ENCODE measurements around the gene MEIS3. TPM values are rescaled to one million over a fixed set of nuclear protein-coding genes. Genes with fewer than 3 reads are reported as not detected.
"Not testable (repeated sequence)": the region's sequence is repeated elsewhere in the genome, so short reads cannot be mapped to it uniquely, and the experiment has no call there.

Gene MEIS3
- total and polyA plus RNA-seq, 7 donors = 0.92 to 19.4 (median 11.8) TPM

DNA sequence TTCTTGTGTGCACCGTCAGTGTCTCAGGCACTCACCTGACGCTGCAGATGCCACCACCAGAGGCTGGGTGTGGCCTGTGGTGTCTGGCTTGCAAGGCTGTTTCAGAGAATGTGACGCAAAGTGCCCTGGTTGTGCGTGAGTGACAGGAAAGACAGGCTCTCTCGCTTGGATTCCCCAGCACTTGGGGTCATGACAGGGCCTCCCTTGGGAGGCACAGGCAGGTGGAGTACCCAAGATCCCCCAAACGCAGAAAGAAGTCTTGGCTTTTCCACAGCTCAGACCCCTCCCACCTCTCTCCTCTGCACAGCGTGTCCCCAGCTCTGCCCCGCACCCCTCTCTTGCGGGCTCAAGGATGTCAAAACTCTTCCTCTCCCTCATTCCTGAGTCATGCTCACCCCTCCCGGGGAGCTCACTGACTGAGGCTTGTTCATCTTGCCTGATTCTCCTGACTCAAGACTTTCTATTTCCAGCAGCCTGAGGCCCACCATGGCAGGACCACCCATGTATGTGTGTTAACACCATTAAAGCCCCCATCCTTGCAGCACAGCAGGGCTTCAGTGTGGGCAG, 49.2 kb downstream of the MEIS3 start:
- peaks cover 27 to 94% (median 47%) of the 10 kb centered on the region in 4 donors for H3K36me3 ChIP-seq
- H3K27me3 ChIP-seq = no peaks in the 10 kb centered on the region
- no peak overlapping the region for H3K4me3 ChIP-seq
- H3K27ac ChIP-seq = no peak overlapping the region
- no peaks in the 10 kb centered on the region for H3K4me1 ChIP-seq
- WGBS, 2 donors = 74 to 85% methylated on average over 10 of the region's 10 CpGs
- TF ChIP-seq POLR2AphosphoS5 (IDR thresholded peaks at IDR 0.05) (no peak), POLR2A (IDR thresholded peaks at IDR 0.05) (no peak), EP300 (IDR thresholded peaks at IDR 0.05) (no peak)
- TF ChIP-seq, protein P1, sequence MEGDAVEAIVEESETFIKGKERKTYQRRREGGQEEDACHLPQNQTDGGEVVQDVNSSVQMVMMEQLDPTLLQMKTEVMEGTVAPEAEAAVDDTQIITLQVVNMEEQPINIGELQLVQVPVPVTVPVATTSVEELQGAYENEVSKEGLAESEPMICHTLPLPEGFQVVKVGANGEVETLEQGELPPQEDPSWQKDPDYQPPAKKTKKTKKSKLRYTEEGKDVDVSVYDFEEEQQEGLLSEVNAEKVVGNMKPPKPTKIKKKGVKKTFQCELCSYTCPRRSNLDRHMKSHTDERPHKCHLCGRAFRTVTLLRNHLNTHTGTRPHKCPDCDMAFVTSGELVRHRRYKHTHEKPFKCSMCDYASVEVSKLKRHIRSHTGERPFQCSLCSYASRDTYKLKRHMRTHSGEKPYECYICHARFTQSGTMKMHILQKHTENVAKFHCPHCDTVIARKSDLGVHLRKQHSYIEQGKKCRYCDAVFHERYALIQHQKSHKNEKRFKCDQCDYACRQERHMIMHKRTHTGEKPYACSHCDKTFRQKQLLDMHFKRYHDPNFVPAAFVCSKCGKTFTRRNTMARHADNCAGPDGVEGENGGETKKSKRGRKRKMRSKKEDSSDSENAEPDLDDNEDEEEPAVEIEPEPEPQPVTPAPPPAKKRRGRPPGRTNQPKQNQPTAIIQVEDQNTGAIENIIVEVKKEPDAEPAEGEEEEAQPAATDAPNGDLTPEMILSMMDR (IDR thresholded peaks at IDR 0.05) = no peak
- H3K9me3 ChIP-seq = no peaks in the 10 kb centered on the region
- no peak for DNase-seq
- intact Hi-C loops (cut with DNase I) = no loop called here

DNA sequence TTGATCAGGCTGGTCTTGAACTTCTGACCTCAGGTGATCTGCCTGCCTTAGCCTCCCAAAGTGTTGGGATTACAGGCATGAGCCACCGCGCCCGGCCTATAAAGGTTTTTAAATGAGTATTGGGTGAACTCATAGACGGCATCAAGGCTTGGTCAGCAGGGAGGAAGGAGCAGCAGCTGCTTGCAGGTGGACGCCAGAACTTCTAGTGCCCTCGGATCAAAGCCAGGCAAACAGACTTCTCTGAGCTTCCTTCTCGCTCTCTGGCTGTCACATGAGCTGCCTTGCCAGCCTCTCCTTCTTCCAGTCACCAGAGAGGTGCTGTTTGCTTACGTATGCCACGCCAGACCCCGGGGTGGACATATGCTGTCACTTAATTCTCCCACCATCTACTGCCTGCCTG, 53.9 kb downstream of the MEIS3 start:
- H3K36me3 ChIP-seq = peaks cover 16 to 94% (median 48%) of the 10 kb centered on the region in 4 donors
- intact Hi-C loops (cut with DNase I); H3K4me1 ChIP-seq; H3K27me3 ChIP-seq; H3K27ac ChIP-seq; DNase-seq; H3K4me3 ChIP-seq; H3K9me3 ChIP-seq: not testable (repeated sequence)
- 87 to 93% methylated on average over 10 of the region's 10 CpGs for WGBS, 2 donors

DNA sequence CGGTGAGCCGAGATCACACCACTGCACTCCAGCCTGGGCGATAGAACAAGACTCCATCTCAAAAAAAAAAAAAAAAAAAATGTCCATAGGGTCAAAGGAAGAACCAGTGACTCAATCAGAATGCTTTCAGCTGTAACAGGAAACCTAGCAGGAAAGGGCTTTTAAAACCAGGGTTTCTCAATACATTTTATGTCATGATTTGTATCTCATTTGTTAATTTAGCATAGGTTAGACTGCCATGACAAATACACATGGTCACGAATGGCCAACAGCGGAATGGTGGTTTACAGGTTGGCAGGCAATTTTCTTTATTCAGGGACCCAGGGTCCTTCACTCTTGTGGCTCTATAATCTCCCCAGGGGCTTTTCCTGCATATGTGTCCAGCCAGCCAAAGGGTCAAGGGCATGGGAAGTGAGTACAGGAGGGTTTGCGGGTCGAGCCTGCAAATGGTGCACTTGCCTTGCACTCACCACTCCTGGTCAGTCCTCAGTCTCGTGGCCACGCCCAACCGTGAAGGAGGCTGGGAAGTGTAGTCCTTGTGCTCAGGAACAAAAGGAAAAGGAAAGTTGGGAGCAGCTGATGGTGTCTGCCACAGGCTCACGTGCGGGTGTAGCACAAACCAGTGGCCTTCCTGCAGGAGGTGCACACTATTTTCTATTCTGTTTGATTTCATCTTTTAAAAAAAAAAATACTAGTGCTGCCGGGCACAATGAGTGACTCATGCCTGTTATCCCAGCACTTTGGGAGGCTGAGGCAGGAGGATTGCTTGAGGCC, 55.4 kb downstream of the MEIS3 start:
- Histone ChIP-seq H3K4me1 (no peaks in the 10 kb centered on the region), H3K27ac (no peak overlapping the region), H3K27me3 (no peaks in the 10 kb centered on the region), H3K4me3 (no peak overlapping the region), H3K9me3 (no peaks in the 10 kb centered on the region), H3K36me3 (peaks cover 22 to 94% (median 56%) of the 10 kb centered on the region in 4 donors)
- no peak for DNase-seq
- TF ChIP-seq EP300 (IDR thresholded peaks at IDR 0.05) (no peak), POLR2A (IDR thresholded peaks at IDR 0.05) (no peak), POLR2AphosphoS5 (IDR thresholded peaks at IDR 0.05) (no peak)
- TF ChIP-seq, protein P1 (IDR thresholded peaks at IDR 0.05) = no peak
- intact Hi-C loops (cut with DNase I) = no loop called here
- 85 to 89% methylated on average over 13 of the region's 13 CpGs for WGBS, 2 donors

GRCh38 chr19:47362321-47362720, 57.0 kb downstream of the MEIS3 start:
- WGBS, 2 donors = 94 to 97% methylated on average over 21 of the region's 21 CpGs
- no peak for DNase-seq
- Histone ChIP-seq H3K27ac (no peak overlapping the region), H3K4me1 (no peaks in the 10 kb centered on the region), H3K4me3 (no peak overlapping the region), H3K36me3 (peaks cover 31 to 100% (median 72%) of the 10 kb centered on the region in 4 donors), H3K9me3 (no peaks in the 10 kb centered on the region), H3K27me3 (no peaks in the 10 kb centered on the region)
- intact Hi-C loops (cut with DNase I) = no loop called here
- no peak for TF ChIP-seq POLR2AphosphoS5 (IDR thresholded peaks at IDR 0.05)
- TF ChIP-seq POLR2A (IDR thresholded peaks at IDR 0.05) = no peak
- TF ChIP-seq, protein P1 (IDR thresholded peaks at IDR 0.05) = no peak
- TF ChIP-seq EP300 (IDR thresholded peaks at IDR 0.05) = no peak

GRCh38 chr19:47358936-47359335, 60.4 kb downstream of the MEIS3 start:
- Histone ChIP-seq H3K27me3 (no peaks in the 10 kb centered on the region), H3K36me3 (peaks cover 51 to 100% (median 85%) of the 10 kb centered on the region in 4 donors), H3K27ac (no peak overlapping the region), H3K4me1 (no peaks in the 10 kb centered on the region), H3K4me3 (no peak overlapping the region), H3K9me3 (no peaks in the 10 kb centered on the region)
- TF ChIP-seq EP300 (IDR thresholded peaks at IDR 0.05) (no peak), POLR2A (IDR thresholded peaks at IDR 0.05) (no peak), POLR2AphosphoS5 (IDR thresholded peaks at IDR 0.05) (no peak)
- TF ChIP-seq, protein P1 (IDR thresholded peaks at IDR 0.05) = no peak
- 85 to 91% methylated on average over 6 of the region's 6 CpGs for WGBS, 2 donors
- DNase-seq = no peak
- intact Hi-C loops (cut with DNase I) = no loop called here
